Measurements from ENCODE around the gene ADH4.
A peak's percentile ranks its signal among the peaks of the same experiment; 100 is the strongest.

Gene ADH4

DNA sequence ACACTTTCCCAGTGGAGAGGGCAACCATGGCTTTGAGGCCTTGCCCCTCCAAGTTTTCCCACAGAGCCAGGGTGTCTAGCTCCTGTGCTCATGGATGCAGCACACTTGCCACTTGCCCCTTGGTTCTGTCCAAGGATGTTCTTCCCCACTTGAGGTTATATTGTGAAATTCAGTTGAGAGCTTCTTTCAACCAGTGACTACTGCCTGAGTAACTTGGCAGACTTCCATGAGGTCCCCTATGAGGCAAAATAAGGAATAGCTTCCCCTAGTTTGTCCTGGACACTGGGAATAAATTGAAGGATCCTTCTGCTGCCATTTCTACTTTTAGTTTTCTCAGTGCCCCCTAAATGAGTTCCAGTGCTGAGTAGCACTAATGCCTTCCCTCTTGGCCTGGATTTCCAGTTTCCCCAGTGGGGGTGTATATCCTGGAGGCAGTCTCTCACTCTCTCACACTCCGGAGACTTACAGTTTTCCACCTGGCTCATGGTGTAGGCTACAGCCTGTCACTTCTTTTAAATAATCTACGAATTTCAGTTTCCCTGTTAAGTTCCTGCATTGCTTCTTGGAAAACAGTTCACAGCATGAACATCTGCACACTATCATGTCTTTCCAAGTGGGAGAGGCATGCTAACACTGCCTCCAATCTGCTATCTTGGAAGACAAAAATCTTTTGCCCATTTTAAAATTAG is 36.4 kb upstream of the ADH4 start:
- no peaks in the 10 kb centered on the region for H3K27me3 ChIP-seq (ENCODE audit: insufficient read depth, poor library complexity, severe bottlenecking)
- no peaks in the 10 kb centered on the region for H3K4me1 ChIP-seq (ENCODE audit: insufficient read depth, poor library complexity, severe bottlenecking)
- H3K27ac ChIP-seq (ENCODE audit: poor library complexity, severe bottlenecking), result no peak overlapping the region
- ATAC-seq (ENCODE audit: low read depth) (peak; percentile 82), DNase-seq (ENCODE audit: low spot score) (no peak)
- TF ChIP-seq, protein P1, sequence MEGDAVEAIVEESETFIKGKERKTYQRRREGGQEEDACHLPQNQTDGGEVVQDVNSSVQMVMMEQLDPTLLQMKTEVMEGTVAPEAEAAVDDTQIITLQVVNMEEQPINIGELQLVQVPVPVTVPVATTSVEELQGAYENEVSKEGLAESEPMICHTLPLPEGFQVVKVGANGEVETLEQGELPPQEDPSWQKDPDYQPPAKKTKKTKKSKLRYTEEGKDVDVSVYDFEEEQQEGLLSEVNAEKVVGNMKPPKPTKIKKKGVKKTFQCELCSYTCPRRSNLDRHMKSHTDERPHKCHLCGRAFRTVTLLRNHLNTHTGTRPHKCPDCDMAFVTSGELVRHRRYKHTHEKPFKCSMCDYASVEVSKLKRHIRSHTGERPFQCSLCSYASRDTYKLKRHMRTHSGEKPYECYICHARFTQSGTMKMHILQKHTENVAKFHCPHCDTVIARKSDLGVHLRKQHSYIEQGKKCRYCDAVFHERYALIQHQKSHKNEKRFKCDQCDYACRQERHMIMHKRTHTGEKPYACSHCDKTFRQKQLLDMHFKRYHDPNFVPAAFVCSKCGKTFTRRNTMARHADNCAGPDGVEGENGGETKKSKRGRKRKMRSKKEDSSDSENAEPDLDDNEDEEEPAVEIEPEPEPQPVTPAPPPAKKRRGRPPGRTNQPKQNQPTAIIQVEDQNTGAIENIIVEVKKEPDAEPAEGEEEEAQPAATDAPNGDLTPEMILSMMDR (IDR thresholded peaks at IDR 0.05; ENCODE audit: poor library complexity, severe bottlenecking), result no peak
- no peak overlapping the region for H3K4me3 ChIP-seq (ENCODE audit: severe bottlenecking)
- H3K9me3 ChIP-seq (ENCODE audit: severe bottlenecking), result no peaks in the 10 kb centered on the region
- no peaks in the 10 kb centered on the region for H3K36me3 ChIP-seq (ENCODE audit: low read depth)

DNA sequence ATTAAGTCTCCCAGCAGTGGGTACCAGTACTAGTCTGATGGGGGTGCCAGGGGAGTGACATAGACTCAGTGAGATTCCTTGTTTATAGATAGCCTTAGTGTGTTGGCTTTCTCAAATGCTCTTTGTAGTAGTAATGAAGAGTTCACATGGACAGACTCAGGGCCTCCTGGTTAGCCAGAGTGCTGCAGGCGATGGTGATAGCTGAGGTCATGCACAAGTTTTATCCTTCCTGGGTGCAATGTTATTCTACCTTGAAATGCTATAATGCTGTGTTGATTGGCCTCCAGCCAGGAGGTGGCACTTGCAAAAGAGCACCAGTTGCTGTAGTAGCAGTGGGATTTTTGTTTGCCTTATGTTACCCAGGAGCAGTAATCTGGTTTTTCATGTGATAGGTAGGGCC is 35.5 kb upstream of the ADH4 start:
- DNase-seq (ENCODE audit: low spot score), result no peak
- Histone ChIP-seq H3K36me3 (ENCODE audit: low read depth) (no peaks in the 10 kb centered on the region), H3K27me3 (ENCODE audit: insufficient read depth, poor library complexity, severe bottlenecking) (no peaks in the 10 kb centered on the region), H3K4me1 (ENCODE audit: insufficient read depth, poor library complexity, severe bottlenecking) (no peaks in the 10 kb centered on the region), H3K4me3 (ENCODE audit: severe bottlenecking) (no peak overlapping the region), H3K9me3 (ENCODE audit: severe bottlenecking) (no peaks in the 10 kb centered on the region), H3K27ac (ENCODE audit: poor library complexity, severe bottlenecking) (no peak overlapping the region)
- TF ChIP-seq, protein P1 (IDR thresholded peaks at IDR 0.05; ENCODE audit: poor library complexity, severe bottlenecking), result no peak
- ATAC-seq (ENCODE audit: low read depth), result no peak

DNA sequence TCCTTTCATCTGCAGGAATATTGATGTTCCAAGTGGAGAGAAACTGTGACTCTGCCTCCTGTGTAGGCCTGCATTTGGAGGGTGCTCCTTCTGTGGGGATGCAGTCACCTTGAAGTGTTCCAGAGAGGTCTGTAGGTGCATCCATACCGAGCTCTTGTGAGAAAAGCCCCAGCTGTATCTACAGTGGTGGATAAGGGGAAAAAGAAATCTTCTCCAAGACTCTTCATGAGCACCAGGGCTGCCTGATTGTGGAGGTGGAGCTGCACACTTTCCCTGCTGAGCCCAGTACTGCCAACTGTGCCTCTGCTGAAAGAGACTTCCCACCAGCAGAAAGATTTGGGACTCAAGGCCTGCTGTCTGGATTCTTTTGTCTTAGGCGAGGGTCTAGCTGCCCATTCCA is 35.1 kb upstream of the ADH4 start:
- Histone ChIP-seq H3K36me3 (ENCODE audit: low read depth) (no peaks in the 10 kb centered on the region), H3K27me3 (ENCODE audit: insufficient read depth, poor library complexity, severe bottlenecking) (no peaks in the 10 kb centered on the region), H3K4me1 (ENCODE audit: insufficient read depth, poor library complexity, severe bottlenecking) (no peaks in the 10 kb centered on the region), H3K9me3 (ENCODE audit: severe bottlenecking) (no peaks in the 10 kb centered on the region), H3K27ac (ENCODE audit: poor library complexity, severe bottlenecking) (no peak overlapping the region), H3K4me3 (ENCODE audit: severe bottlenecking) (no peak overlapping the region)
- TF ChIP-seq, protein P1 (IDR thresholded peaks at IDR 0.05; ENCODE audit: poor library complexity, severe bottlenecking), result no peak
- DNase-seq (ENCODE audit: low spot score), result no peak
- ATAC-seq (ENCODE audit: low read depth), result no peak

GRCh38 chr4:99166544-99166943 is 22.4 kb upstream of the ADH4 start:
- no peak for DNase-seq (ENCODE audit: low spot score)
- H3K9me3 ChIP-seq (ENCODE audit: severe bottlenecking), result no peaks in the 10 kb centered on the region
- no peaks in the 10 kb centered on the region for H3K27me3 ChIP-seq (ENCODE audit: insufficient read depth, poor library complexity, severe bottlenecking)
- H3K27ac ChIP-seq (ENCODE audit: poor library complexity, severe bottlenecking), result no peak overlapping the region
- no peak overlapping the region for H3K4me3 ChIP-seq (ENCODE audit: severe bottlenecking)
- H3K36me3 ChIP-seq (ENCODE audit: low read depth), result no peaks in the 10 kb centered on the region
- TF ChIP-seq, protein P1 (IDR thresholded peaks at IDR 0.05; ENCODE audit: poor library complexity, severe bottlenecking), result no peak
- no peaks in the 10 kb centered on the region for H3K4me1 ChIP-seq (ENCODE audit: insufficient read depth, poor library complexity, severe bottlenecking)
- no peak for ATAC-seq (ENCODE audit: low read depth)

DNA sequence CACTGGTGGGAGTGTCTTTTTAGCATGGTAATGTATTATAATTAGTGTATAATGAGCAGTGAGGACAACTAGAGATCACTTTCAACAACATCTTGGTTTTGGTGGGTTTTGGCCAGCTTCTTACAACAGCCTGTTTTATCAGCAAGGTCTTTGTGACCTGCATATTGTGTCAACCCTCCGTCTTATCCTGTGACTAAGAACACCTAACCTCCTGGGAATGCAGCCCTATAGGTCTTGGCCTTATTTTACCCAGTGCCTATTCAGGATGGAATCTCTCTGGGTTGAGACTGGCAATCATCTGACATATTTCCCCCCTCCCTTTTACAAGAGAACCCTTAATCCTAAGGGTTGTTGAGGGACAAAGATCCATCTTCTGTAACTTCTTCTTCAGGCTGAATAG is 21.9 kb upstream of the ADH4 start:
- ATAC-seq (ENCODE audit: low read depth), result peak; percentile 41; the same call in 1 of the 3 replicates
- Histone ChIP-seq H3K4me1 (ENCODE audit: insufficient read depth, poor library complexity, severe bottlenecking) (no peaks in the 10 kb centered on the region), H3K36me3 (ENCODE audit: low read depth) (no peaks in the 10 kb centered on the region), H3K9me3 (ENCODE audit: severe bottlenecking) (no peaks in the 10 kb centered on the region), H3K27me3 (ENCODE audit: insufficient read depth, poor library complexity, severe bottlenecking) (no peaks in the 10 kb centered on the region), H3K27ac (ENCODE audit: poor library complexity, severe bottlenecking) (no peak overlapping the region), H3K4me3 (ENCODE audit: severe bottlenecking) (no peak overlapping the region)
- TF ChIP-seq, protein P1 (IDR thresholded peaks at IDR 0.05; ENCODE audit: poor library complexity, severe bottlenecking), result no peak
- no peak for DNase-seq (ENCODE audit: low spot score)

All from RWPE2 (cell line).